ENCODE measurements around the gene PIWIL1.

Gene PIWIL1

GRCh38 chr12:130405332-130405731 lies 67.6 kb downstream of the PIWIL1 start:
- peaks cover 0 to 19% of the 10 kb centered on the region in 2 donors for H3K27me3 Mint-ChIP-seq
- no peak for ATAC-seq (replicated peaks)
- H3K36me3 Mint-ChIP-seq (ENCODE audit: insufficient read depth): no peaks in the 10 kb centered on the region
- peaks cover 0 to 2% of the 10 kb centered on the region in 2 donors for H3K9me3 Mint-ChIP-seq
- no peak for DNase-seq
- H3K4me3 Mint-ChIP-seq: no peak overlapping the region
- no peaks in the 10 kb centered on the region for H3K4me1 Mint-ChIP-seq (ENCODE audit: low read depth in 2 of 2)
- no peak overlapping the region for H3K27ac Mint-ChIP-seq

GRCh38 chr12:130412384-130412783 lies 74.7 kb downstream of the PIWIL1 start:
- Mint-ChIP-seq H3K4me1 (ENCODE audit: low read depth in 2 of 2) (no peaks in the 10 kb centered on the region), H3K27ac (no peak overlapping the region), H3K36me3 (ENCODE audit: insufficient read depth) (no peaks in the 10 kb centered on the region), H3K27me3 (peaks cover 7 to 9% of the 10 kb centered on the region in 2 donors), H3K4me3 (no peak overlapping the region), H3K9me3 (no peaks in the 10 kb centered on the region)
- DNase-seq (no peak), ATAC-seq (replicated peaks) (no peak)

- Mint-ChIP-seq H3K9me3 (no peaks in the 10 kb centered on the region), H3K27me3 (peaks cover 7 to 16% of the 10 kb centered on the region in 2 donors), H3K4me3 (no peak overlapping the region), H3K4me1 (ENCODE audit: low read depth in 2 of 2) (no peaks in the 10 kb centered on the region), H3K27ac (no peak overlapping the region), H3K36me3 (ENCODE audit: insufficient read depth) (no peaks in the 10 kb centered on the region)
- no peak for ATAC-seq (replicated peaks)
- DNase-seq: no peak
Observed at GRCh38 chr12:130413909-130414308, 76.2 kb downstream of the PIWIL1 start.

- DNase-seq (no peak), ATAC-seq (replicated peaks) (no peak)
- Mint-ChIP-seq H3K9me3 (no peaks in the 10 kb centered on the region), H3K4me1 (ENCODE audit: low read depth in 2 of 2) (no peaks in the 10 kb centered on the region), H3K27me3 (peaks cover 7 to 18% of the 10 kb centered on the region in 2 donors), H3K4me3 (no peak overlapping the region), H3K27ac (no peak overlapping the region), H3K36me3 (ENCODE audit: insufficient read depth) (no peaks in the 10 kb centered on the region)
Observed at GRCh38 chr12:130414381-130414780, 76.7 kb downstream of the PIWIL1 start.

- no peak for ATAC-seq (replicated peaks)
- peaks cover 7 to 21% of the 10 kb centered on the region in 2 donors for H3K27me3 Mint-ChIP-seq
- peaks cover 0 to 2% of the 10 kb centered on the region in 2 donors for H3K9me3 Mint-ChIP-seq
- no peaks in the 10 kb centered on the region for H3K4me1 Mint-ChIP-seq (ENCODE audit: low read depth in 2 of 2)
- no peak overlapping the region for H3K4me3 Mint-ChIP-seq
- no peaks in the 10 kb centered on the region for H3K36me3 Mint-ChIP-seq (ENCODE audit: insufficient read depth)
- H3K27ac Mint-ChIP-seq: no peak overlapping the region
- DNase-seq: no peak
Observed at GRCh38 chr12:130418251-130418650, 80.6 kb downstream of the PIWIL1 start.

- Mint-ChIP-seq H3K36me3 (ENCODE audit: insufficient read depth) (no peaks in the 10 kb centered on the region), H3K27me3 (peaks cover 2 to 15% of the 10 kb centered on the region in 2 donors), H3K27ac (no peak overlapping the region), H3K4me3 (no peak overlapping the region), H3K9me3 (peaks cover 0 to 2% of the 10 kb centered on the region in 2 donors), H3K4me1 (ENCODE audit: low read depth in 2 of 2) (no peaks in the 10 kb centered on the region)
- no peak for ATAC-seq (replicated peaks)
- no peak for DNase-seq
Observed at GRCh38 chr12:130419116-130419515, 81.4 kb downstream of the PIWIL1 start.

GRCh38 chr12:130420071-130420470 lies 82.4 kb downstream of the PIWIL1 start:
- Mint-ChIP-seq H3K36me3 (ENCODE audit: insufficient read depth) (no peaks in the 10 kb centered on the region), H3K4me1 (ENCODE audit: low read depth in 2 of 2) (no peaks in the 10 kb centered on the region), H3K9me3 (peaks cover 0 to 2% of the 10 kb centered on the region in 2 donors), H3K27ac (no peak overlapping the region), H3K4me3 (no peak overlapping the region), H3K27me3 (peaks cover 0 to 15% of the 10 kb centered on the region in 2 donors)
- no peak for ATAC-seq (replicated peaks)
- DNase-seq: no peak

- H3K4me3 Mint-ChIP-seq: no peak overlapping the region
- DNase-seq (no peak), ATAC-seq (replicated peaks) (no peak)
- peaks cover 0 to 15% of the 10 kb centered on the region in 2 donors for H3K27me3 Mint-ChIP-seq
- H3K9me3 Mint-ChIP-seq: peaks cover 0 to 2% of the 10 kb centered on the region in 2 donors
- no peak overlapping the region for H3K27ac Mint-ChIP-seq
- H3K4me1 Mint-ChIP-seq (ENCODE audit: low read depth in 2 of 2): no peaks in the 10 kb centered on the region
- no peaks in the 10 kb centered on the region for H3K36me3 Mint-ChIP-seq (ENCODE audit: insufficient read depth)
Observed at GRCh38 chr12:130421896-130422295, 84.2 kb downstream of the PIWIL1 start.

All from effector memory CD8-positive, alpha-beta T cell (primary cell).